ENCODE measurements around the gene GLB1L3.
A peak's percentile ranks its signal among the peaks of the same experiment; 100 is the strongest.
"Not testable (repeated sequence)": the region's sequence is repeated elsewhere in the genome, so short reads cannot be mapped to it uniquely, and the experiment has no call there.

GLB1L3 gene

DNA sequence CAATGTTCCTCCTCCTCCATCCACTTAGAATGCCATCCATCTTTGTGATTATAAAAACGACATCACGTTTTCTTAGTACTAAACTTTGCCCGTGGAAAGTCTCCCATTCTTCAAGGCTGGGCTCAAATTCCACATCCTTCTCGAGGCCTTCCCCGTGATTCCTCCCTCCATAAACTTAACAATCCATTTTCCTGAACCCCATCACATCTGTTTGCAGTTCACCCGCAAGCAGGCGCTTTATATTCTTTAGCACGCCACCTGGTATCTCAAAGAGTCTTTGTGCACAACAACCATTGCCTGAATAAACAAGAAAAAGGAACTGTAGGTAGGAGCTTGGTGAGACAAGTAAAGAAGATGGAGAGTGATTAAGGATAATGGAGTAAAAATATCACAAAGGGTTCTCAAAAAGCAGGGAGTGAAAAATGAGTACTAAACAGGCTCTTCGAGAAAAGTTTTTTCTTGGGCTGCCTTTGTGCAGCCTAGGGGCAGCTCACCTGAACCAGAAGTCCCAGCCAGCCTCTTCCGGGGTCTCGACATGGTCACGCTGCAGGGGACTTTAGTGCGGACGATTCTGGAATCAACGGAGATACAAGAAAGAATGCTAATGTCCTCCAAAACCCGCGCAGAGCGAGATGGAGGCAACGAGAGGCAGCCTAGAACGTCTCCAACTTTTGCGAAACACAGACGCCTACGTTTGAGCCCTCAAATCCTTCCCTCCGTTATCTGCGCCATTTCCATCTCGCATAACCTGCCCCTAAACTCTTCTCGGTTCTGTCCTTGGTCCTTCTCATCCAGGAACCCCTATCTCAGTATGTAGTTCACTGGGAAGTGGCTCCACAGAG lies 23.6 kb upstream of the GLB1L3 start:
- no peak for DNase-seq

DNA sequence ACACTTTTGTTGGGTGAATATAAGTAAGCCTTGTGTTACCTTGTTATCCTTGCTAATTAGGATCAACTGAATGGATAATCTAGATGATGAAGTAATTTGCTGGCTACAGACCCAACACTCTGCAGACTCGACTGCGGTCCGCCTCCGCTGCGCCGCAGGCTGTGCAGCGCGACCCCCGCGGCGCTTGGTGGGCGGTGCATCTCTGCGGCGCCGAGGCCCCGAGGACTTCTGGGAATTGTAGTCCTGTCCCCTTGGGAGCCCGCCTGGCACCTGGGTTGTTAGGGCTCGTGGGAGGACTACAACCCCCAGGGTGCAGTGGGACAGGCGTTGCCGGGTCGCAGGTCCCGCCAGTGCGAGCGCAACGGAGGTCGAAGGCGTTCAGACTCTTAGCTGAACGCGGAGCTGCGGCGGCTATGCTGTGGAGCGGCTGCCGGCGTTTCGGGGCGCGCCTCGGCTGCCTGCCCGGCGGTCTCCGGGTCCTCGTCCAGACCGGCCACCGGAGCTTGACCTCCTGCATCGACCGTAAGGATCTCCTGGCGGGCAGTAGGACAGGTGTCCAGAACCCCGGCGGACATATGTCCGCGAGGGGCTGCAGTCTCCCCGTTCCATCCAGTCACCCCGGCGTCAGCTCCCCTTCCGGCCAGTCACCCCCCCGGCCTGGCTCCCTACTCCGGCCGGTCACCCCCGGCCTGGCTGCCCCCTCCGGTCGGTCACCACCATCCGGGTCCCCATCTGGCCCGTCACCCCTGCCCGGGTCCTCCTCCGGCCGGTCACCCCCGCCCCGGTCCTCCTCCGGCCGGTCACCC lies 22.8 kb upstream of the GLB1L3 start, which contains the start of the genes ACAD8 and THYN1:
Gene ACAD8, plus strand, starts transcription at position 381 of the 806 bp plus-strand sequence. Its CDS starts 33 bp downstream, at position 414.
Gene THYN1, minus strand, starts transcription at position 165 of the 806 bp plus-strand sequence. CDS start 470 bp downstream, outside the sequence.
- peak; percentile 90 to 93 for DNase-seq

GRCh38 chr11:134254433-134255183 lies 21.6 kb upstream of the GLB1L3 start:
- DNase-seq: no peak

DNA sequence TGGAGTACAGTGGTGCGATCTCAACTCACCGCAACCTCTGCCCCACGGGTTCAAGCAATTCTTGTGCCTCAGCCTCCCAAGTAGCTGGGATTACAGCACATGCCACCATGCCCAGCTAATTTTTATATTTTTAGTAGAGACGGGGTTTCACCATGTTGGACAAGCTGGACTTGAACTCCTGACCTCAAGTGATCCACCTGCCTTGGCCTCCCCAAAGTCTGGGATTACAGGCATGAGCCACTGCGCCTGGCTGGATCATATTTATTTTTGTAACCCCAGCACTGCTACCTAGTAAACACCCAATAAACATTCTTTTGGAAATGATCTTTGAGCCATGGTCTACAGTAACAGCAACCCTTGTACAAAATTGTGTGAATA lies 21.0 kb upstream of the GLB1L3 start:
- DNase-seq: not testable (repeated sequence)

- no peak for DNase-seq
Observed at GRCh38 chr11:134257101-134257500, 19.1 kb upstream of the GLB1L3 start.

DNA sequence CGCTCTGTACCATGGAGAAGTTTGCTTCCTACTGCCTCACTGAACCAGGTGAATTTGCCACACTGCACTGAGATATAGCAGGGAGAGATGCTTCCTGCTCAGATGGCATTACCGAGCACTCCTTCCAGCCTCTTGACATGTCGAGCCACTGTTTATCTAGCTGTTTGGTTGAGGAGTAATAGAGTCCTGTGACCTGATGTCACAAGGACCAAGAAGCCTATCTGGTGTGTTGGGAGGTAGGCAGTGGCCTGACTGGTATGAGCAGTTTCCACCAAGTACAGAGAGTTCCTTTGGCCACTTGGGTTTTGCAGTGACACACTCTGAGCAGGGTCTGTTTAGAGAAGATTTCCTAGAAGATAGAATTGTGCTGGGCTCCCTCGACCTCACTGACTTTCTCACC lies 17.6 kb upstream of the GLB1L3 start:
- DNase-seq: no peak

DNA sequence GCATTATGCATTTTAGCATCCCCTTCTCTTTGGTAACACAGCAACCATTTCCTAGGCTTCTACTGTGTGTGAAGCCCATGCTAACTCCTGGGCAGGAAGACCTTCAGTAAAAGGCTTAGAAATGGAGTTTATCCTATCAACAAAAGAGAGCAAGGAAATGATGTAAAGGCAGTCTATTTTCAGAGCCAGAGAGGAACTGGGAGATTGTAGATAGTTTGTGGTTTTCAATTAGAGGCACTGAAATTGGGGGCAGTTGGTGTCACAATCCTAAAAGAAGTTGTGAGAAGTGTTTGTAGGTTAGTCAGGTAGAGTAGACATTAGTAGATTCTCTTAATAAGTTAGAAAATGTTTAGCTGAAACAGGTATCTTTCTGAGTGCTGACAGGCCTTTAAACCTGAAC lies 15.7 kb upstream of the GLB1L3 start:
- DNase-seq: no peak

GRCh38 chr11:134260983-134261382 lies 15.2 kb upstream of the GLB1L3 start:
- DNase-seq: no peak

- DNase-seq: no peak
Observed at GRCh38 chr11:134261626-134262488, 14.3 kb upstream of the GLB1L3 start.

GRCh38 chr11:134264966-134265764 lies 11.0 kb upstream of the GLB1L3 start:
- DNase-seq: no peak

DNA sequence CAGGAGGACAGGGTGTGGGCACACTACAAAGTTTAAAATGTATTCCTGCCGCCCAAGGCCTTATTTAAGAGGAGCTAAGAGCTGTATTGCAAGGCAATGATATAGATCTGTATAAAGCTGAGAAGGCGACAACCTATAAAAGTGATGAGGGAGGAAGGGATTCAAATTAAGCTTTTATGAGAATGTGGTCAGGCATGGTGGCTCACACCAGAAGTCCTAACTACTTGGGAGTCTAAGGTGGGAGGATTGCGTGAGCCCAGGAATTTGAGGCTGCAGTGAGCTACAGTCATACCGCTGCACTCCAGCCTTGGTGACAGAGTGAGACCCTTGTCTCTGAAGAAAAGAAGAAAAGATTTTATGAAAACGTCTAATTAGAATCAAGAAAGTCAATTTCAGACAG lies 9.7 kb upstream of the GLB1L3 start:
- DNase-seq: no peak

GRCh38 chr11:134266841-134267251 lies 9.3 kb upstream of the GLB1L3 start:
- DNase-seq: no peak

DNA sequence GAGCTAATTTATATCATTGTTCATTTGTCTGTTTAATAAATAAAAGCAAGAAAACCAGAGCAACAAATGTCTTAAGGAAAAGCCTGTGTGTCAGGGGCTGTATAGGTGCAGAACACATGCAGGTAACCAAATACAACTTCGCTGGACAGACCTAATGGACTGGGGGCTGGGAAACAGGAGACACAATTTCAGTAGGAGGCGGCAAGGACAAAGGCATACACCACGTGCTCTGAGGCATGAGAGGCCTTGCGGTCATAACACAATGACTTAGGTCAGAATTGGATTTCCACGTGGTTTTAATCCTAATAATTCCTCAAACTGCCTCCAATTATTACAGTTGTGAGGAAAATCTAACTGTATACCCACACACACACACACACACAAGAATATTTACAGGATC lies 8.7 kb upstream of the GLB1L3 start:
- no peak for DNase-seq

- DNase-seq: no peak
Observed at GRCh38 chr11:134267966-134268365, 8.2 kb upstream of the GLB1L3 start.

GRCh38 chr11:134270250-134270714 lies 5.9 kb upstream of the GLB1L3 start:
- DNase-seq: peak in 1 of 2 experiments; percentile 21

DNA sequence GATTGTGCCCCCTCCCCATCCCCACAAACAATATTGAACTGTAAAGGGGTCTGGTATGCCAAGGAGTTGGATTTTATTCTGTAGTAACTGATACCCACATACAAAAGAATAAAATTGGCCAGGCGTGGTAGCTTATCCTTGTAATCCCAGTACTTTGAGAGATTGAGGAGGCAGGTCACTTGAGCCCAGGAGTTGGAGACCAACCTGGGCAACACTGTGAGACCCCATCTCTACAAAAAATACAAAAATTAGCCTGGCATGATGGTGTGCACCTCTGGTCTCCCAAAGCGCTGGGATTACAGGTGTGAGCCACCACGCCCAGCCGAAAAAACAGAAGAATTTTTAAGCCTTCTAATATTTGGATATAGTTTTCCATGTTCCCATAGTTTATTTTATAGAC lies 4.2 kb upstream of the GLB1L3 start:
- DNase-seq: no peak

- peak; percentile 61 to 68 for DNase-seq
Observed at GRCh38 chr11:134272381-134273316, 3.5 kb upstream of the GLB1L3 start.

DNA sequence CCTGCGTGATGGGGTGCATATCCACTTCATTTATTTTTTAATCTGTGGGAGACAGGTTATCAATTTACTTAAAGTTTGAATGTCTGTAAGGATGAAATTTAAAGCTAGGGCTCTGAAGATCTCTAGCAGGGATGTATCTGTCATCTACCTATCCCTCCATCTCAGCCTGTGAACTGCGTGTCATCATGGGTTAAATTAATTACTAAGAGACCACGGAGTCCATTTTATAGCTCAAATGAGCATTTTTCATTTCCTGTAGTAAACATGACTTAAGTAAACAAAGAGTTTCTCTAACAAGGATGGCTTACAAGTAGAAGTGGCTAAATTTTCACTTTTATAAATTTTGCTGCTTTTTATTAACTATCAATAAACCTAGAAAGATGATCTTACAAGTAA lies 2.9 kb upstream of the GLB1L3 start:
- DNase-seq: no peak

DNA sequence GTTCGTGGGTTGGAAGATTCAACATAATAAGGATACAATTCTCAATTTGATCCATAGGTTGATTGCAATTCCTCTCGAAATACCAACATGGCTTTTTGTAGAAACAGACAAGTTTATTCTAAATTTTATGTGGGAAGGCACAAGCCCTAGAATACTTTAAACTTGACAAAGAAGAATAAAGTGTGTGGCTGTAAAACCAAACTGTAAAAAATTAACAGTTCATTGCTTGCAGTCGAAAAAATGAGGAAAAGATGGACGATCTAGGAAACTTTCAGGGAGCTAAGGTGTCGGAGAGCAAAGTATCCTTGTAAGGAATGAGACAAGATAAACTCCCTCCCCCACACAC lies 1.0 kb upstream of the GLB1L3 start:
- no peak for DNase-seq
